ENCODE measurements around the gene ELAVL2. TPM values are rescaled to one million over a fixed set of nuclear protein-coding genes. Genes with fewer than 3 reads are reported as not detected.

ELAVL2 gene
- total RNA-seq, 2 experiments from 2014 or later: not detected

DNA sequence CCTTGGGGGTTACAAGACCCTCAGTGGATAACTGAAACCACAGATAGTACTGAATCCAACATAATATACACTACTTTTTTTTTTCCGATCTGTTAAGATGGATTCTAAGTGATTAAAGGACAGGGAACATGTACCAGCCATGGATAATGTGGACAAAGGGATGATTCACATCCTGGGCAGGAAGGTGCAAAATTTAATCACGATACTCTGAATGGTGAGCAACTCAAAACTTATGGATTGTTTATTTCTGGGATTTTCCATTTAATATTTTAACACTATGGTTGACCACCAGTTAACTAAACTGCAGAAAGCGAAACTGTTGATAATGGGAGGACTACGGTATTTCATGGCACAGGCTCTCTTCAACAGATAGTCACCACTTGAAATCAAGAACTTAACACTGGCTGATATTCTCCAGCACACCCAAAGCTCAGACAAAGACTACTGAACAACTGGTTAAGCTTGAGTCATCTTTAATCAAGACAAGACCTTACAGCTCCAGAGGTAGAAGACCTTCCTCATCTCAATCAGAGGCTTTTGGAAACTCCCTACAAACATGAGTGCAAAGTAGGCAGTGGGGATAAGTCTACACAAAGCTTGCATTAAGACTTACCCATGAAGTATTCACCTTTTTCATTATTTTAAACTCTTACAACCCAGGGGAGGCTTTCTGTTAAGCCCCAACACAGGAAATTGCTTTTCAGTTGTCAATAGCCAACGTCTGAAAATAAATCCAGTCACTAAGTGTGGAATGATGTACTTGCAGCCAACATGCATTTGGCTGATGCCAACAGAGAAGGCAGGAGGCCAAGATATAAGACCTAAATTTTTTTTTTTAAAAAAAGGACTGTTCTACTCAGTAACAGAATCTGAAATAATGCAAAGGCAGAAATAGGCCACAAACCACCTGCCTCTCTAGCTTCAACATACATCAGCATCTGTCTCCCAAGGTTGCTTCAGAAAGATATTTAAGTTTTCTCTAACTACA lies 78.7 kb downstream of the ELAVL2 start:
- Mint-ChIP-seq H3K27me3 (ENCODE audit: low read depth) (no peaks in the 10 kb centered on the region), H3K4me3 (no peak overlapping the region), H3K9me3 (peaks cover 2% of the 10 kb centered on the region), H3K4me1 (ENCODE audit: low read depth) (no peaks in the 10 kb centered on the region), H3K27ac (no peak overlapping the region), H3K36me3 (ENCODE audit: low read depth) (no peaks in the 10 kb centered on the region)
- intact Hi-C loops (cut with micrococcal nuclease): no loop called here
- DNase-seq: no peak
- CTCF ChIA-PET: no interaction called here

DNA sequence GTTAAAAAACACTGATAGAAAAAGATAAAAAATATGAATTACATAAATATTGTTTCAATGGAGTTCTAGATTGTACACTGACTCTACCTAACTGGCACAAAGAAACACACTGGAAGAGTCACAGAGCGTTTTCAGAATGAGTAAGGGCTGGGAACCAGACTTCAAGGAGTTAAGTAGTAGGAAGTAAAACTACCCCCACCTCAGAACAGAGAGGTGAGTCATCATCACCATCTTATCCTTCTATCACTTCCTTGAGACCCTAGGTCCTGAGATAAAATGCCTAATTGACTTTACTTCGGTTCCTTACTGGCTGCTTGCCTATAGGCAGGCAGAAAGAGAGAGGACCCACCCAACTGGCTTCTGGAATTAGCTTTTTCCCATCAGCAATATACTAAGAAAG lies 79.7 kb downstream of the ELAVL2 start:
- no peak for DNase-seq
- intact Hi-C loops (cut with micrococcal nuclease): no loop called here
- Mint-ChIP-seq H3K9me3 (no peaks in the 10 kb centered on the region), H3K36me3 (ENCODE audit: low read depth) (no peaks in the 10 kb centered on the region), H3K27ac (no peak overlapping the region), H3K4me3 (no peak overlapping the region), H3K27me3 (ENCODE audit: low read depth) (no peaks in the 10 kb centered on the region), H3K4me1 (ENCODE audit: low read depth) (no peaks in the 10 kb centered on the region)
- CTCF ChIA-PET: interaction anchor here (0.7 kb wide), 1 partner anchor 296 kb away, joined by 4 read pairs; no protein-coding TSS in a partner anchor

DNA sequence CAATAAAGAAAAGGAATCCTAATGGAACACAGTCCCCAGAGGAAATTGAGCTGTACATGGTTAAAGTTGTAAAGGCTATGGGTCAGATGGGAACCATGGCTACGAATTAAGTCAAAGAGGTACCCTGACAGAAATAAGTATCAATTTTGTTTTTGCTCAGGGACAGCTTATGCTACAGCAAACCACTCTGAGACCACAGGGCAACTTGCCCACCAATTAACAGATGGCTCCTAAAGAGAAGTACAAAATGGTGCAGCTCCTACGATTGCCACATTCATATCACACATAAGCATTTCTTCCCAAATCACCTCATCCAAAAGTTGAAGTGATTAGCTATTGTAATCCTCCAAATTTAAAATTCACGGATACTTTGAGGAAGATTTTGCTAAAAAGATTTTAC lies 83.0 kb downstream of the ELAVL2 start:
- Mint-ChIP-seq H3K27ac (no peak overlapping the region), H3K27me3 (ENCODE audit: low read depth) (no peaks in the 10 kb centered on the region), H3K4me1 (ENCODE audit: low read depth) (no peaks in the 10 kb centered on the region), H3K36me3 (ENCODE audit: low read depth) (no peaks in the 10 kb centered on the region), H3K9me3 (peaks cover 2% of the 10 kb centered on the region), H3K4me3 (no peak overlapping the region)
- DNase-seq: no peak
- CTCF ChIA-PET: no interaction called here
- intact Hi-C loops (cut with micrococcal nuclease): no loop called here

DNA sequence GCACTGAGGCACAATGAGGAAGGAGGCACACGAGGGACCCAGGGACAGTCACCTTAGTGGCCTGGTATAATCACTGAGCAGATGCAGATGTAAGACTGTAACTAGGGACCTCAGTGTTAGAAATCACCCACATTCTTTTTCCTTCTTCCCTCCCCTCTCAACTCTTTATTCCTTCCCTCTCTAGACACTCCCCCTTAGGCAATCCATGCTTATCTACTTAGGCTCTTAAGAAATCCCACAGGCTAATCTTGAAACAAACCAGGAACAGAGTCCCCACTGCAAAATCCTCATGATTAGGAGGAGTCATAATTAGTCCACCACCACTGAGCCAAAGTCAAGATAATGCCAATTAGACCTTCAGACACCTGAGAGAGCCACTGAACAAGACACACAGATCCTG lies 84.7 kb downstream of the ELAVL2 start:
- CTCF ChIA-PET: no interaction called here
- no peaks in the 10 kb centered on the region for H3K27me3 Mint-ChIP-seq (ENCODE audit: low read depth)
- DNase-seq: no peak
- no peak overlapping the region for H3K4me3 Mint-ChIP-seq
- H3K9me3 Mint-ChIP-seq: peaks cover 2% of the 10 kb centered on the region
- intact Hi-C loops (cut with micrococcal nuclease): no loop called here
- no peaks in the 10 kb centered on the region for H3K4me1 Mint-ChIP-seq (ENCODE audit: low read depth)
- H3K27ac Mint-ChIP-seq: no peak overlapping the region
- H3K36me3 Mint-ChIP-seq (ENCODE audit: low read depth): no peaks in the 10 kb centered on the region

DNA sequence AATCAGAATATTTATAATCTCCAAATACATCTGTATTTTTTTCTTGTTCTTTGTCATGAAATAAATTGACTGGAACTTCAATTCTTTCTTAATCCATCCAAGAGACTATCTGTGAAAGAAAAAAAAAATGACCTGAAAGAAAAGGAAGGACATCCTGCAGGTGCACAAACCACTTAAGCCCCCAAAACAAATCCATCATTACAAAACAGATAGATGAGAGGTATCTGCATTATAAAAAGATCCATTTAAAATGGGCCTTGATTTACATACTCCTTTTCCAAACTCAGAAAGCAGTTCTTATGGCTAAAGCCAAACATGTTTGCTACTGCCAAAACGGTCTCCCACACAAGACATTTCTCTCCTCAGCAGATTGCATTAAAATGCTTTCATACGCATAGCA lies 85.5 kb downstream of the ELAVL2 start:
- DNase-seq: no peak
- intact Hi-C loops (cut with micrococcal nuclease): no loop called here
- no peaks in the 10 kb centered on the region for H3K27me3 Mint-ChIP-seq (ENCODE audit: low read depth)
- H3K4me3 Mint-ChIP-seq: no peak overlapping the region
- no peaks in the 10 kb centered on the region for H3K4me1 Mint-ChIP-seq (ENCODE audit: low read depth)
- no peak overlapping the region for H3K27ac Mint-ChIP-seq
- CTCF ChIA-PET: no interaction called here
- peaks cover 2% of the 10 kb centered on the region for H3K9me3 Mint-ChIP-seq
- no peaks in the 10 kb centered on the region for H3K36me3 Mint-ChIP-seq (ENCODE audit: low read depth)

DNA sequence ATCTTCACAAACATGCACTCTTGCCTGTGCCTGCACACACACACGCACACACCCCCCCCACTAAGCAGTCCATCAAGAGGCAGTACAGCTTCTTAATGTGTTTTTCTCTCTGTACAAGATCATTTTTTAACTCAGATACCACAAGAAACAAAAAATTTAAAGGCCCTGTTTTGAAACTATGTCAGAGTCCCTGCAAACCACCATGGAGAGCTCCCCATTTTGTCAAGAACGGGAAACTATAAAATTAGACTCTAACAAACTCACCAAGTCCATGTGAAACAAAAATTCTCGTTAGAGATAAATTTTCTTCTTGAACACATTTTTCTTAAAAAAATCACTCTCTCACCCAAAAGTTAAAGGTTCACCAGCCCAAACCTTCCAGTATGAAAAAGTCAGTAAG lies 86.3 kb downstream of the ELAVL2 start:
- no peak overlapping the region for H3K4me3 Mint-ChIP-seq
- CTCF ChIA-PET: no interaction called here
- H3K4me1 Mint-ChIP-seq (ENCODE audit: low read depth): no peaks in the 10 kb centered on the region
- H3K27ac Mint-ChIP-seq: no peak overlapping the region
- H3K9me3 Mint-ChIP-seq: peaks cover 2% of the 10 kb centered on the region
- intact Hi-C loops (cut with micrococcal nuclease): loop anchor here (10.0 kb wide), 1 partner anchor 65 kb away; no protein-coding TSS in a partner anchor
- H3K27me3 Mint-ChIP-seq (ENCODE audit: low read depth): no peaks in the 10 kb centered on the region
- no peak for DNase-seq
- H3K36me3 Mint-ChIP-seq (ENCODE audit: low read depth): no peaks in the 10 kb centered on the region

DNA sequence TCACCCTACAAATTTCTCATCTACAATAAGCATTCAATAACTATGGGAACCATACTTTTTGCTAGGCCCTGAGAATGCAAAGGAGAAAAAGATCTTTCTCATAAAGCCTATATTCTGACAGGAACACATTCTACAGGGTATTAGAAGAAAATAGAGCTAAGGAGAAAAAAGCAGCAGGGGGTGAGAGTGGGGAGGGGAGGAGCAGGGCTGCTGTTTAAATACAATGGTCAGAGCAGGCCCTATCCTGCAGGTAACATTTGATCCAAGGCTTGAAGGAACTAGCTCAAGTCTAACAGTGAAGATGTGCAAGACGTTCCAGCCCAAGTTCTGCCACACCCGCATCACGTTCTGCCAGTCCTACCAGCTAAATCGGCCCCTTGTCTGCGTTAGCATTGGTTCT lies 89.7 kb downstream of the ELAVL2 start:
- H3K9me3 Mint-ChIP-seq: peaks cover 4% of the 10 kb centered on the region
- H3K4me1 Mint-ChIP-seq (ENCODE audit: low read depth): no peaks in the 10 kb centered on the region
- H3K36me3 Mint-ChIP-seq (ENCODE audit: low read depth): no peaks in the 10 kb centered on the region
- CTCF ChIA-PET: no interaction called here
- H3K4me3 Mint-ChIP-seq: no peak overlapping the region
- no peak for DNase-seq
- no peak overlapping the region for H3K27ac Mint-ChIP-seq
- no peaks in the 10 kb centered on the region for H3K27me3 Mint-ChIP-seq (ENCODE audit: low read depth)
- intact Hi-C loops (cut with micrococcal nuclease): loop anchor here (10.0 kb wide), 1 partner anchor 61 kb away; no protein-coding TSS in a partner anchor

DNA sequence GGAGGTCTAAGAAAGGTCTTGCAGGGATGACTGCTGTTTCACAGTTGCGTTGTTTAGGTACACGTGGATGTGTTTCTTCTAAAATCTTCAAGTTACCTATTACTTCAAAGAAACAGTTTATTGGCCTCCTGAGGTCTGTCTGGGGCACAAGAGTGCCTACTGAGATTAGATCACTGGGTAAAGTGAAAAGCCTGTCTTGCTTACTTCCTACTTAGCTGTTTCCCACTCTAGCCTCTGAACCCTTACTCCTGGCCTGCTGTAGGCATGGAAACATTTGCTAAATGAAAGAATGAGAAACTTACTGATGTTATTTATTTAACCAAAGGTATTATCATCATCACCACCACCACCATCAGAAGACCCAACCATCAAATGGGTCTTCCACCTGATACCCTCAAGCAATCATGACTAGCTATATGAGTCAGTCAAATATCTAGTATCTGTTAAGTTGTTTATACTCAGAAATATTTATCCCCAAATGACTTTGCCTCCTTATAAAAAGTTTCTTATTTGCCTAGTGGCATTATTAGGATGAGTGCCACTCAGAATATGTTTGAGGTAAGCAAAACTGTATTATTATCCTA lies 92.5 kb downstream of the ELAVL2 start:
- no peak overlapping the region for H3K27ac Mint-ChIP-seq
- CTCF ChIA-PET: no interaction called here

DNA sequence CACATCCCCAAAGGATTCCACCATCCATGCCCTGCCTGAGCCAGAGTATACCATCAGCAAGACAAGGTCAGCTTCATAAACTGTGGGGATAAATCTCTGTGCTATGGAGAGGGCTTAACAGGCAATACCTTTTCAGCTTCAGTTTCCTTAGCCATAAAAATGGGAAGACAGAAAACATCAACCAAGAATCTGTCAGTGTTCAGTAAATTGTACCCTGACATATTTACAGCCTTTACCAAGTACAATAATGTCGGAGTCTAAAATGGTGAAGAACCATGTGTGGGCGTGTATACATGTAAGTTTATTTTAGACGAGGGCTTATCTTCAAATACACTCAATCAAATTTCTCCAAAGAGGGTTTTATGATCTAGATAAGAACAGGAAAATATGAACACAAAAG lies 94.7 kb downstream of the ELAVL2 start:
- no peak for DNase-seq
- Mint-ChIP-seq H3K36me3 (ENCODE audit: low read depth) (no peaks in the 10 kb centered on the region), H3K9me3 (peaks cover 3% of the 10 kb centered on the region), H3K27me3 (ENCODE audit: low read depth) (no peaks in the 10 kb centered on the region), H3K4me1 (ENCODE audit: low read depth) (no peaks in the 10 kb centered on the region), H3K4me3 (no peak overlapping the region), H3K27ac (no peak overlapping the region)
- CTCF ChIA-PET: no interaction called here
- intact Hi-C loops (cut with micrococcal nuclease): loop anchor here (10.0 kb wide), 1 partner anchor 57 kb away; no protein-coding TSS in a partner anchor

More for the DNA sequence above, 92.5 kb downstream of the ELAVL2 start:
- Mint-ChIP-seq H3K9me3 (peaks cover 3% of the 10 kb centered on the region), H3K4me1 (ENCODE audit: low read depth) (no peaks in the 10 kb centered on the region), H3K27me3 (ENCODE audit: low read depth) (no peaks in the 10 kb centered on the region), H3K4me3 (no peak overlapping the region), H3K36me3 (ENCODE audit: low read depth) (no peaks in the 10 kb centered on the region)
- intact Hi-C loops (cut with micrococcal nuclease): loop anchor here (10.0 kb wide), 1 partner anchor 59 kb away; no protein-coding TSS in a partner anchor
- DNase-seq: no peak

DNA sequence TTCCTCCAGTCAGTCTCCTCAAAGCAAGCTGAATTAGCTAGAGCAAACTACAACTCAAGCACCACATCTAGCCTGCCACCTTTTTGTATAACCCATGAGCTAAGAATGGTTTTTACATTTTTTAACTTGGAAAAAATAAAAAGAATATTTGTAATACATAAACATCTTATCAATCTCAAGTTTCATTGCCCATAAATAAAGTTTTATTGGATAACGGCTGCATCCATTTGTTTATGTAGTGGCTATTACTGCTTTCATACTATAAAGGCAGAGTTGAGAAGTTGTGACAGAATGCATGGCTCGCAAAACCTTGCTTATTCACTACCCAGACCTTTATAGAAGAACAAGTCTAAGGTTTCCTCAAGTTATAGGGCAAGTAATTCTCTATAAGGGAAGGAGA lies 95.7 kb downstream of the ELAVL2 start:
- CTCF ChIA-PET: no interaction called here
- Mint-ChIP-seq H3K27me3 (ENCODE audit: low read depth) (no peaks in the 10 kb centered on the region), H3K36me3 (ENCODE audit: low read depth) (no peaks in the 10 kb centered on the region), H3K4me3 (no peak overlapping the region), H3K27ac (no peak overlapping the region), H3K4me1 (ENCODE audit: low read depth) (no peaks in the 10 kb centered on the region), H3K9me3 (peaks cover 3% of the 10 kb centered on the region)
- intact Hi-C loops (cut with micrococcal nuclease): loop anchor here (10.0 kb wide), 1 partner anchor 56 kb away; no protein-coding TSS in a partner anchor
- DNase-seq: no peak

DNA sequence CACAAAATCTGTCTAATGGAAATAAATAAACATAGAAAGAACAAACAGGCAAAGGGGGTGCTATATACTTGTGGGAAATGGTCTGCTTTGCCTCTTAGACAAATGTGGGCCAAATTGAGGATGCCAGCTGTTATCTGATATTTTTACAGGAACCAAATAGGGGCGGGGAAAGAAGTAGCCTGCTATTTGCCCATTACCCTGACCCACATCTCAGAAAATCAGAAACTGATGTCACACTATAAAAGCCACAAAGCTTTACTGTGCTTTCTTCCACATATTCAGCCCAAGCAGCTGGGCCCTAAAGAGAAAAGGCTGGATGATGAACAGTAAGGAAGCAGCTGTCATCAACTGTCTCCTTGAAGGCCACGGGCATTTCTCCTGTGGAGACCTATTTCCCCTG lies 97.3 kb downstream of the ELAVL2 start:
- Mint-ChIP-seq H3K4me1 (ENCODE audit: low read depth) (no peaks in the 10 kb centered on the region), H3K27me3 (ENCODE audit: low read depth) (no peaks in the 10 kb centered on the region), H3K4me3 (no peak overlapping the region), H3K36me3 (ENCODE audit: low read depth) (no peaks in the 10 kb centered on the region), H3K27ac (no peak overlapping the region), H3K9me3 (peaks cover 6% of the 10 kb centered on the region)
- no peak for DNase-seq
- intact Hi-C loops (cut with micrococcal nuclease): no loop called here
- CTCF ChIA-PET: no interaction called here

DNA sequence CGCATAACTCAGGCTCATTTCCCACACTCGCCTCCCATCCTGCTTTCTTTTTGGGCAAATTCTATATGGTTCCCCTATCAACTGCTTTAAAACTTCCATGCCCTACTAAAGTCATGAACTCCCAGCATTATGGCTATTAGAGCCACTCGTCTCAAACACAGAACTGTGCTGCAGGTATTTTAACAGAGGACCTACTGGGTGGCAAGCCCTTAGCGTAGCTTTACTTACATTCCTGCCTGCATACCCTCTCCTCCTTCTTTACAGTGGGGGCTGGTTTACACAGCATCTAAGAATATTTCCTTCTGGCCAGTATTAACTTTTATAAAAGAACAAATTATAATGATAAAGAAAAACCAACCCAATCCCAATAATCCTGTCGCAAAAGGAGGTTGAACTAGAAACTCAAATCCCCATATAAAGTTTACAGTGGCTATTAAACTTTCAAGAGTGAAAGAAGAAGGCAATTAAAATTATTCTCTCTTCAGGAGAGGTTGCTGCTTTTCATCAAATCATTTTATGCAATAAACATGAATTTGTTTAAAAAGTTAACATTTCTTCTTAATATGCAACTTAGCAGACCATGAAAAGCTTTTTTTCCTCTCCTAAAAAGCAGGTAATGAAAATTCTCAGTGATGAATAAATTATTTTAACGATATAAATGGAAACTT lies 100.6 kb downstream of the ELAVL2 start:
- Mint-ChIP-seq H3K27ac (no peak overlapping the region), H3K4me1 (ENCODE audit: low read depth) (no peaks in the 10 kb centered on the region), H3K27me3 (ENCODE audit: low read depth) (no peaks in the 10 kb centered on the region), H3K4me3 (no peak overlapping the region), H3K36me3 (ENCODE audit: low read depth) (no peaks in the 10 kb centered on the region), H3K9me3 (peaks cover 6% of the 10 kb centered on the region)
- no peak for DNase-seq
- intact Hi-C loops (cut with micrococcal nuclease): no loop called here
- CTCF ChIA-PET: no interaction called here

Data from activated naive CD4-positive, alpha-beta T cell treated with anti-CD3 and anti-CD28 coated beads for 36 hours (primary cell).